ENCODE results near the gene CFAP161.

GRCh38 chr15:81156324-81156723 is 22.3 kb downstream of the CFAP161 start:
- TF ChIP-seq CTCF (tag by site-specific recombination; IDR thresholded peaks at IDR 0.05) = no peak
- no peak for TF ChIP-seq ZNF133 (tag by site-specific recombination; IDR thresholded peaks at IDR 0.05)
- no peak for TF ChIP-seq HOXC10 (CRISPR knock-in tag; IDR thresholded peaks at IDR 0.05)
- TF ChIP-seq ZNF830 (tag by site-specific recombination; IDR thresholded peaks at IDR 0.05; ENCODE audit: low read depth) = no peak
- no peak for TF ChIP-seq ZNF26 (tag by site-specific recombination; IDR thresholded peaks at IDR 0.05)
- no peak for TF ChIP-seq ZNF362 (tag by site-specific recombination; IDR thresholded peaks at IDR 0.05)
- no peak for TF ChIP-seq ZNF626 (tag by site-specific recombination; IDR thresholded peaks at IDR 0.05)
- TF ChIP-seq ZNF138 (tag by site-specific recombination; IDR thresholded peaks at IDR 0.05; ENCODE audit: borderline replicate concordance) = no peak
- TF ChIP-seq ZFP37 (tag by site-specific recombination; IDR thresholded peaks at IDR 0.05) = no peak

All from HEK293 (cell line).